Right renal cortex interstitium (tissue), 3 donors: Measurements from ENCODE around the gene SH3TC1. TPM values are rescaled to one million over a fixed set of nuclear protein-coding genes. Genes with fewer than 3 reads are reported as not detected.

Experiments used
- DNase-seq, 3 donors: peaks; one replicate each; pipeline ENCODE4 v3.0.0-alpha.2; 2013; ENCODE audit warnings: low read depth in 3 of 3, low spot score in 2 of 3
- polyA plus RNA-seq, 3 donors: library from polyadenylated mRNA; unstranded; fragments of 120-200 nt; gene quantifications; one replicate each; pipeline ENCODE4 v1.2.1, GENCODE V29; 2013; ENCODE audit not compliant: insufficient read length in 3 of 3

The SH3TC1 gene
- polyA plus RNA-seq, 3 donors, result 19.3 to 22.3 (median 19.4) TPM

DNA sequence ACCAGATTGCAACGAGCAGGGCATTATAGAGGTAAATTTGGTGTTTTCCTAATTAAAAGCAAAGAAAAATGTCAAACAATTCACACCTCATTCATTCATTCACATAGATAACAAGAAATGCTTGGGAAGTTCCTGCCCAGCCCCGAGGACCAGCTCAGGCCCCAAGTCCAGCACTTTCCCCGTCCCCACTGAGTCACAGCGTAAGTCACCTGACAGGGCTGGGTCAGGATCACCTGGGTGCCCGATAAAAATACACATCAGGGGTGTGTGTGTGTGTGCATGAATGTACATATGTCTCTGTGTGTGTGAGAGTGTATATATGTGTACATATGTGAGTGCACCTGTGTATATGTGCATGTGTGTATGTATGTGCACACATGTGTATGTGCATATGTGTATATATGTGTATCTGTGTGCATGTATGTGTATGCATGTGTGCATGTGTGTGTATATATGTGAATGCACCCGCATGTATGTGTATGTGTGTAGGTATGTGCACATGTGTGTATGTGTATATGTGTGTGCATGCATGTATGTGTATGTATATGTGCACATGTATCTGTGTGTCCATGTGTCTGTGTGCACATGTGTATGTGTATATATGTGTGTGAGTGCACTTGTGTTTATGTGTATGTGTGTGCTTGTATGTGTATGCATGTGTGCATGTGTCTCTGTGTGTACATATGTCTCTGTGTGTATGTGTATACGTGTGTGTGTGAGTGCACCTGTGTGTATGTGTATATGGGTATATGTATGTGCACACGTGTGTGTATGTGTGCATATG, 18.6 kb upstream of the SH3TC1 start:
- no peak for DNase-seq

GRCh38 chr4:8181119-8181518, 18.0 kb upstream of the SH3TC1 start:
- DNase-seq, result no peak

DNA sequence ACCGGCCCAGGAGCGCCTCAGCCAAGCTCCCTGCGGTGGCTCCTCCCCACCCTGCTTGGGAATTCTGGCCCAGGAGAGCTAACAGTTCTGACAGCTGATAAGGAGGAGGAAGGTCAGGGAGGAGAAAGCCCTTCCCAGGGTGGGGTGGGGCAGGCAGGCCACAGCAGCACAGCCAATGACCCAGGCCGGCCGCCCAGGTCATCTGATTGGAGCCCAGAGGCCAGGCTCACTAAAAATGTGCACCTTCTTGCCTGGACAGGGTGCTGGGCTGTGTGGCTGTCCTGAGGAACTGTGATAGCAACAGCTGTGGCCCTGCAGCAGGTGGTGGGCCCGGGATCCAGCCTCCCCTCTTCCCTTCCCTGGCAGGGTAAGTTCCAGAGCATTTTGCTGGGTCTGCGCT, 17.2 kb upstream of the SH3TC1 start:
- DNase-seq, result no peak

GRCh38 chr4:8182294-8182693, 16.8 kb upstream of the SH3TC1 start:
- no peak for DNase-seq

- no peak for DNase-seq
Observed at GRCh38 chr4:8182858-8183725, 16.0 kb upstream of the SH3TC1 start.

GRCh38 chr4:8184061-8184460, 15.0 kb upstream of the SH3TC1 start:
- DNase-seq, result no peak

DNA sequence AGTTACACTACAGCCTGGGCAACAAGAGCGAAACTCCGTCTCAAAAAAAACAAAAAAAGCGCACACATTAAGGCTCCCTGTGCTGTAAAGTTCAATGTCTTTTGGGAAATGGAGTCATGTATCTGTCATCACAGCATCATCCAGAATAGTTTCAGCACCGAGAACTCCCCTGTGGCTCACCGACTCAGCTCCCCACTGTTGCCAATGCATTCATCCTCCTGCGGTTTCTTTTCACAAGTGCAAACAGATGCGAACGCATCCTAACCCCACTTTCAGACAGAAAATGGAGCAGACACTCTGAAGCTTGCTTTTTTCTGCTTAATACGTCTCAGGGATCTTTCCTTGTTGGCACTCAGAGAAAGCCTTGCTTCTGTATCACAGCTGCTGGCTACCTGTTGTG, 13.8 kb upstream of the SH3TC1 start:
- no peak for DNase-seq

DNA sequence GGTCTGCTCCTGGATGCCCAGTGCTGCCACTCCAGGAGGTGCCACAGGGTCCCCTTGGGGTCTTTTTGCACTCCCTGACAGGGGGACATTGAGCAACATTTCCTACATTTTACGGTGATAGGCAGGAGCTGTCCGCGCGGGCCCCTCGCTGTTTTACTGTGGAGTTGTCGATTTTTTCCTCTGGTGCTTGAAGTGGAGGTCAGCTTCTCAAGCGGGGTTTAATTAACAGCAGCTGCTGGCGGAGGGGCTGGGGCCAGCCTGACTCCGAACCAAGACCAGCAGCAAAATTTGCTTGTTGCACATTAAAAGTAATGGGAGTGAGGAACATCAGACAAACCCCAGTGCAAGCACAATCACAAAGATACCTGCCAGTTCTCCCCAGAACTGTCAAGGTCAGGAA, 13.2 kb upstream of the SH3TC1 start:
- DNase-seq, result no peak

DNA sequence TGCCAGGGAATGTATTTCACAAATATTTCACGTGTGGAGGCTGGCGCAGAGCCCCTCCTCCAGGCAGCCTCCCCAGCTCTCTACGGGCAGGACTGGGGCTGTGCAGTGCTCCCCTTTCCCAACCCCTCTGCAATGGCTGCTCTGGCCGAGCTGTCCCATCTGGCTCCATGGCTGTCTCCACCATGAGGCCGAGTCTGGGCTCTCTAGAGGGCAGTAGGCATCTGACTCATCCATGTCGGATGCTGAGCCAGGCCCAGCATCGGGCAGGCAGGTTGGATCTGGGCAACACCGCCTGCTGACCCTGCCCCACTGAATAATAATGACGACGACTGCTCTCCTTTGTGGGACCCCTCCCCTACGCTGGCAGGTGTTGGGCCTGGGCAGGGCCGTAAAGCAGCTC, 11.0 kb upstream of the SH3TC1 start:
- DNase-seq, result no peak

DNA sequence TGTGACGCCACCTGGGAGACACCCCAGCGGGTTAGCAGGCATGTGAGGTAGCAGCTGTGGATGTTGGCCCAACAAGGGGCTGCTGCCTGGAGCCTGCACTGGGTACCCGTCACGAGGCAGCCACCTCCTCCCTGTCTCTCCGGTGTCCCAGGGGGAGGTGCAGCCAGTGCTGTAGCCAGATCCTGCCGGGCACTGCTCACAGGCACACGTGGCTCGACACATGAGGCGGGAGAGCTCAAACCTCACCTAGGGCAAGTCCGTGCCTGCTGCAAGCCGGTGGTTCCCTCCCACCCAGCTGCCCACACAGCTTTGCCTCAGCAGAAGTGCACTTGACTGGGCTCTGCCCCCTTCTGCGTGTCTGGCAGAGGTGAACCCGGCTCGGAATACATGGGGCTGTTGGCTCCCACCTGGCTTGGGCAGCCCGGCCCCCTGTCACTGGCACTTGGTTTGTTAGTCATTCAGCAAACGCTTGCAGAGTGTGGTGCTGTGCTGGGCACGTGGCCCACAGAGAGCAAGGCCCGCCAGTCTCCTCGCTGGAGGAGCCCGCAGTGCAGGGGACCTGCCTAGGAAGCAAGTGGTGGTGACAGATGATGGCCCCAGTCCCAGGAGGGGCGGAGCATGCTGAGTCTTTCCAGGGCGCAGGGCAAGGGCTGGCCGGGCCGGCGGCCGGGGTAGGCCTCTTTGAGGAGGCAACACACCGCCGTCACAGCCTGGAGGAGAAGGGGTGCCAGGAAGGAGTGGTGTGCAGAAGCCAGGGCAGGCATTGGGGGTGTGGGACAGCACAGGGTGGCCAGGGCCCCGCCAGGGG, 10.1 kb upstream of the SH3TC1 start:
- no peak for DNase-seq

GRCh38 chr4:8189551-8190466, 9.3 kb upstream of the SH3TC1 start:
- no peak for DNase-seq

DNA sequence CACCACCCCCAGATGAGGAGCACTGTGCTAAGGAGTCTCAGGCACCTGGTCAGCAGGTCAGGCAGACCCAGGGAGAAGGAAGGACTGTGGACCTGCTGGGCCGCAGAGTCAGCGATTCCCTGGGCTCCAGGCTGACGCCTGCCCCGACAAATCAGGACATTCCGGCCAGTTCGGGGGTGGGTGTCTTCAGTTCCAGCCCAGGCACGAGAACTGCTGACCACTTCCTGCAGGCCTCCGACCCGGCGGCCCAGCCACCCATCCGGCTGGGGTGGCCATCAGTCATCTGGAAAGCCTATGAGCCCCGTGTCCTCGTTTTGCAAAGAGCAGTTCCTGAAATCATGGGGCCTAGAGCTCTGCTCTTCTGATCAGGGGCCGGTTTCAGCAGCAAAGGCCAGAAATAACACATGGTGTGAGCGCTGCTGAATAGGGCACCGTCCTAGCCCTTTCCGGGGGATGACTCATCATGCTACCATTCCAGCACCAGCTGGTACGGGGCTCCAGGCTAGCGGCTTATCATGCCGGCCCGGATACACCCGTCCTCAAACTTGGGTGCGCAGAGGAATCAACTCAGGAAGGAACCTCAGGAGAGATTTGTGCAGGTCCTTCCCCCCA, 7.8 kb upstream of the SH3TC1 start:
- no peak for DNase-seq

DNA sequence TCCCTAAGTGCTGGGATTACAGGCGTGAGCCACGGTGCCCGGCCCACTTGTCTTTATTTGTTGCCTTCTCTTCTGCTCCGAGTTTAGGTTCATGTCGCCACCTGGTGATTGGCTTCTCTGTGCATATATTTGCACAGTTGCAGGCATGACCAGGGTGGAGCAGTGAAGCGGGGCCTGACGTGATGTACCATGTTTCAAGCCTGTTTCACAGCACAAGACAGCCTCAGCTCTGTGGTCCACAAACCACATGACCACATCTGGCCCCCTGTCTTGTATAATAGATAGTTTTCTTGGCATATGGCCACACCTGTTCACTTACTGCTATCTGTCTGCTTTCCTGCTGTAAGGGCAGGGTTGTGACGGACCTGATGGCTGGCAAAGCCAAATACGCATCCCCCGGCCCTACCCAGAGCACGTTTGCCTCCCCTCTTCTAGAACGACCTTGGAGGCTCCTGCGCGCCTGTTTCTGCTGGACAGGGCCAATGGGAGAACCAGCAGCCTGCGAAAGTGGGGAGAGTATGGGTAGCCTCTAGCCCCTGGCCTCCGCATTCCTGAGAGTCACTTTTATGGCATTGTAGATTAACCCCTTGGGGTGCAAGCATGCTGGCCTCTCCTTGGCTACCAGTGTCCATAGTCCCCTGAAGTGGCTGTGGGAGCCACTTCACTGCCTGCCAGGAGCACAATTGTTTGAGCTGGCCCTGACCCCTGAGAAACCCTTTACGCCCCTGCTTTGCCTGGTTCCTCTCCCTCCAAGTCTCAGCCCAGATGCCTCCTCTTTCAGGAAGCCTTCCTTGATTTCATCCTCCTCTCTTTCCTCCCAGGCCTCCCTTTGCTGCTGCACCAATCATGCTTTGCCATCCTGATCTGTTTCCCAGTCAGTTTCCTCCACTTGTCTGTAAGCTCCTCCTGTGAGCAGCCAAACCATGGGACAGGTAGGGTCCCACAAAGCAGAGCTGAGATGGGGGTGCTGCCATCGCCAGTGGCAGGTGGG, 6.0 kb upstream of the SH3TC1 start:
- no peak for DNase-seq

- no peak for DNase-seq
Observed at GRCh38 chr4:8194306-8195242, 4.5 kb upstream of the SH3TC1 start.

DNA sequence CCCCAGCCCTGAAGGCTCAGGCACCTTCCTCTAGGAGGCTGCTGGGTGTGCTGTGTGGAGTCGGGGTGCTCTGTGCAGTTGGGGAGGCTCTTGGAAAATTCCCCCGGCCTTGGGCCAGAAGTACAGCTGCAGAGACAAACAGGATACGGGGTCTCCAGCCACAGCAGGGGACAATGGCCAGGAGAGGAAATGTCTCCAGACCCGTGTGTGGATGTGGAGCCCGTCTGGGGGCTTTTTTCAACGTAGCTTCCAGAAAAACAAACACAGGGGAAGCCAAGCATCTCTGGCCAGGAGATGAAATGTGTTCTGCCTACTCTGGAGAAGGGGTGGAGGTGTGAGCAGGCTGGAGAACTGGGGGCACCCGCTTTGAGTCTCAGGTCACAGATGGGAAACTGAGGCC, 3.7 kb upstream of the SH3TC1 start:
- no peak for DNase-seq

GRCh38 chr4:8195841-8196458, 3.1 kb upstream of the SH3TC1 start:
- DNase-seq, result no peak

DNA sequence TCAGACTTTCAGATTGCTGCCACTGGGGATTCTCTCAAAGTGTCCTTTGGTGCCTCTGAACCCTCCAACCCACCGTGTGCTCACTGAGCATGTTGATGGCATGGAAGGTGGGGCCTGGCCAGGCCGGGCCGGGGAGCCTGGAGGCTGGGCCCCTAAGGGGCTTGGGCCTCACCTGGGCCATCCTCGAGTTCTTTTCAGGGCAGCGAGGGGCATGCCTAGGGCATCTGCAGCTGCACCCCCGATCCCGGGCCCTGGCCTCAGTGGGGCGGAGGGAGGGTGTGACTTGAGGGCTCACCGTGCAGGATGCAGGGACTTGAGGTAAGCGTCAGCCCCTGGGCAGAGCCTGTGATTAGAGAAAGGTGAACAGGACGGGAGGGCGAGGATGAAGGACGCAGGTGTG, 1.6 kb upstream of the SH3TC1 start:
- DNase-seq, result no peak
